CD4-positive, alpha-beta T cell (primary cell): ENCODE data around the gene THOP1. TPM values are rescaled to one million over a fixed set of nuclear protein-coding genes. Genes with fewer than 3 reads are reported as not detected.
"Not testable (repeated sequence)": the region's sequence is repeated elsewhere in the genome, so short reads cannot be mapped to it uniquely, and the experiment has no call there.

Source experiments
- ATAC-seq: fragments of 200-7000 bp; cut with Tn5 transposase; one replicate; pipeline ENCODE4 v1.10.0; 2022; ENCODE audit warnings: mild to moderate bottlenecking; ENCODE audit not compliant: poor library complexity
- CTCF ChIA-PET: fragments of 350-600 bp; sonication (Branson Sonifier 250); formaldehyde crosslinking; loops from one replicate; lab custom pipeline; 2021; ENCODE audit warnings: antibody characterized with exemption, inconsistent platforms; lab: Charles Lee
- POLR2A ChIA-PET: fragments of 350-600 bp; sonication (Branson Sonifier 250); formaldehyde crosslinking; loops from one replicate; lab custom pipeline; 2021; ENCODE audit warnings: antibody characterized with exemption, inconsistent platforms; lab: Charles Lee
- DNase-seq, 14 experiments: peaks; one replicate each; pipeline ENCODE4 v3.0.0-alpha.2; 2013 to 2020; ENCODE audit warnings: mixed read lengths in 2 of 14
- H3K27ac ChIP-seq, 2 donors: one replicate each; pipeline versions ENCODE4 v1.5.1 to v1.7.0; 2013; ENCODE audit warnings: low read length in 2 of 2, low read depth in 1 of 2, mild to moderate bottlenecking in 1 of 2
- H3K27me3 ChIP-seq, 2 experiments: 1 replicate in 1 of 2; 2 replicates in 1 of 2; pipeline versions ENCODE4 v1.6.1 to v1.7.0; 2013; ENCODE audit warnings: low read length in 2 of 2, control low read depth in 1 of 2, mild to moderate bottlenecking in 1 of 2, moderate library complexity in 1 of 2; ENCODE audit not compliant: insufficient read depth in 2 of 2, control insufficient read depth in 1 of 2
- H3K36me3 ChIP-seq: one replicate; pipeline ENCODE4 v1.6.1; 2013; ENCODE audit warnings: low read length, control low read depth; ENCODE audit not compliant: insufficient read depth
- H3K4me1 ChIP-seq: one replicate; pipeline ENCODE4 v1.6.1; 2013; ENCODE audit warnings: low read length, control low read depth; ENCODE audit not compliant: insufficient read depth
- H3K4me3 ChIP-seq: one replicate; pipeline ENCODE4 v1.5.1; 2013; ENCODE audit warnings: mild to moderate bottlenecking, low read length, moderate library complexity
- H3K9me3 ChIP-seq, 2 experiments: 1 replicate in 1 of 2; 2 replicates in 1 of 2; pipeline versions ENCODE4 v1.6.1 to v1.7.0; 2013; ENCODE audit warnings: low read length in 2 of 2, mild to moderate bottlenecking in 2 of 2, control low read depth in 1 of 2, moderate library complexity in 1 of 2; ENCODE audit not compliant: control insufficient read depth in 1 of 2, insufficient read depth in 1 of 2
- H3K27ac Mint-ChIP-seq: one replicate; pipeline ENCODE4 v1.8.0; 2020; ENCODE audit warnings: mixed read lengths
- H3K27me3 Mint-ChIP-seq: one replicate; pipeline ENCODE4 v1.8.0; 2021; ENCODE audit warnings: mixed read lengths
- H3K36me3 Mint-ChIP-seq: one replicate; pipeline ENCODE4 v1.8.0; 2021; ENCODE audit warnings: low read depth, mixed read lengths
- H3K4me1 Mint-ChIP-seq: one replicate; pipeline ENCODE4 v1.8.0; 2021; ENCODE audit warnings: low read depth, mixed read lengths
- H3K4me3 Mint-ChIP-seq: one replicate; pipeline ENCODE4 v1.8.0; 2020; ENCODE audit warnings: mild to moderate bottlenecking, mixed read lengths
- H3K9me3 Mint-ChIP-seq: one replicate; pipeline ENCODE4 v1.8.0; 2020; ENCODE audit warnings: mixed read lengths
- CTCF ChIP-seq: fragments of 200-600 bp; IDR thresholded peaks from one replicate; pipeline ENCODE4 v1.8.0; 2022; ENCODE audit warnings: antibody characterized with exemption, mild to moderate bottlenecking
- intact Hi-C, 2 experiments: fragments of 100-400 bp; cut with DNase I in 1 of 2; cut with micrococcal nuclease in 1 of 2; formaldehyde crosslinking; loops; one replicate each; pipeline versions ENCODE4 v1.15.1 to v1.9.0; 2023 to 2025; cut with DNase I, micrococcal nuclease
- total RNA-seq, 174 experiments: library from RNA in 2 of 174; stranded (reverse) in 2 of 174; gene quantifications; one replicate each; pipeline ENCODE4 v1.2.3 and lab custom pipeline; 2021 to 2026

The THOP1 gene
- total RNA-seq, 2 experiments from 2014 or later: 26.6 to 27.3 TPM

- no peak for TF ChIP-seq CTCF
- no peak for ATAC-seq
- no peaks in the 10 kb centered on the region for H3K9me3 ChIP-seq
- POLR2A ChIA-PET: no interaction called here
- no peaks in the 10 kb centered on the region for H3K27me3 ChIP-seq
- no peak overlapping the region for H3K27ac ChIP-seq
- Mint-ChIP-seq H3K4me3 (no peak overlapping the region), H3K27ac (no peak overlapping the region), H3K9me3 (no peaks in the 10 kb centered on the region), H3K36me3 (peaks cover 4% of the 10 kb centered on the region), H3K27me3 (no peaks in the 10 kb centered on the region), H3K4me1 (peaks cover under 1% of the 10 kb centered on the region)
- peak in 1 of 14 experiments; percentile 12 for DNase-seq
- intact Hi-C loops: loop anchor here in 1 of 2 experiments (5.0 kb wide), 1 partner anchor 57 kb away; no protein-coding TSS in a partner anchor
- H3K4me1 ChIP-seq: peaks cover 8% of the 10 kb centered on the region
- CTCF ChIA-PET: no interaction called here
- peaks cover 6% of the 10 kb centered on the region for H3K36me3 ChIP-seq
- no peak overlapping the region for H3K4me3 ChIP-seq
Measured at GRCh38 chr19:2815191-2815614, 29.9 kb downstream of the THOP1 start.

- no peak overlapping the region for H3K27ac Mint-ChIP-seq
- H3K4me1 Mint-ChIP-seq: peaks cover 3% of the 10 kb centered on the region
- TF ChIP-seq CTCF: no peak
- Histone ChIP-seq H3K36me3 (peaks cover 6% of the 10 kb centered on the region), H3K9me3 (no peaks in the 10 kb centered on the region), H3K27me3 (no peaks in the 10 kb centered on the region), H3K27ac (no peak overlapping the region), H3K4me1 (peaks cover 15% of the 10 kb centered on the region), H3K4me3 (no peak overlapping the region)
- H3K9me3 Mint-ChIP-seq: no peaks in the 10 kb centered on the region
- ChIA-PET POLR2A (no interaction called here), CTCF (no interaction called here)
- peaks cover 4% of the 10 kb centered on the region for H3K36me3 Mint-ChIP-seq
- DNase-seq: peak in 1 of 14 experiments; percentile 12
- no peak overlapping the region for H3K4me3 Mint-ChIP-seq
- no peaks in the 10 kb centered on the region for H3K27me3 Mint-ChIP-seq
- no peak for ATAC-seq
- intact Hi-C loops: loop anchor here (1.0 to 5.0 kb wide), 2 partner anchors 29 to 56 kb away; no protein-coding TSS in a partner anchor
Measured at GRCh38 chr19:2815923-2816322, 30.6 kb downstream of the THOP1 start.

GRCh38 chr19:2816641-2817040 is 31.3 kb downstream of the THOP1 start:
- Mint-ChIP-seq H3K27me3 (no peaks in the 10 kb centered on the region), H3K36me3 (peaks cover 4% of the 10 kb centered on the region), H3K27ac (no peak overlapping the region), H3K4me1 (peaks cover 7% of the 10 kb centered on the region), H3K9me3 (no peaks in the 10 kb centered on the region), H3K4me3 (no peak overlapping the region)
- POLR2A ChIA-PET: no interaction called here
- CTCF ChIA-PET: no interaction called here
- DNase-seq (peak in 1 of 14 experiments; percentile 16), ATAC-seq (no peak)
- Histone ChIP-seq H3K27me3 (no peaks in the 10 kb centered on the region), H3K9me3 (no peaks in the 10 kb centered on the region), H3K36me3 (peaks cover 3% of the 10 kb centered on the region), H3K4me1 (peaks cover 17% of the 10 kb centered on the region), H3K27ac (no peak overlapping the region), H3K4me3 (no peak overlapping the region)
- TF ChIP-seq CTCF: no peak
- intact Hi-C loops: loop anchor here (1.0 to 5.0 kb wide), 2 partner anchors 29 to 56 kb away; no protein-coding TSS in a partner anchor

GRCh38 chr19:2817237-2817829 is 32.0 kb downstream of the THOP1 start:
- H3K27me3 Mint-ChIP-seq, H3K27ac ChIP-seq, POLR2A ChIA-PET, H3K36me3 ChIP-seq, H3K9me3 ChIP-seq, H3K4me1 Mint-ChIP-seq, H3K9me3 Mint-ChIP-seq, H3K27me3 ChIP-seq, ATAC-seq, H3K27ac Mint-ChIP-seq, CTCF ChIA-PET, H3K4me3 ChIP-seq, H3K36me3 Mint-ChIP-seq: not testable (repeated sequence)
- H3K4me3 Mint-ChIP-seq: peak overlapping the region; percentile 57
- H3K4me1 ChIP-seq: peaks cover 17% of the 10 kb centered on the region
- peak in 1 of 14 experiments; percentile 25 for DNase-seq
- intact Hi-C loops: loop anchor here in 1 of 2 experiments (5.0 kb wide), 1 partner anchor 55 kb away; no protein-coding TSS in a partner anchor
